Measurements from ENCODE around the gene HIPK3. TPM values are rescaled to one million over a fixed set of nuclear protein-coding genes. Genes with fewer than 3 reads are reported as not detected.

HIPK3 gene
- polyA plus RNA-seq, 1 donor from 2014 or later: 25.5 TPM

- no peak overlapping the region for H3K27ac ChIP-seq (ENCODE audit: low read length)
- no peaks in the 10 kb centered on the region for H3K27me3 ChIP-seq (ENCODE audit: insufficient read depth, low read depth, low read length)
- H3K36me3 ChIP-seq (ENCODE audit: insufficient read depth, low read length): no peaks in the 10 kb centered on the region
- no peaks in the 10 kb centered on the region for H3K9me3 ChIP-seq (ENCODE audit: low read length)
- H3K4me2 ChIP-seq (ENCODE audit: low read length): no peak overlapping the region
- no peak overlapping the region for H3K4me3 ChIP-seq (ENCODE audit: low read length)
- no peak for TF ChIP-seq TAF1 (IDR thresholded peaks at IDR 0.05; ENCODE audit: low read depth)
- no peak for TF ChIP-seq EZH2 (IDR thresholded peaks at IDR 0.05; ENCODE audit: borderline replicate concordance, insufficient read depth, low read length, poor library complexity, severe bottlenecking)
- no peak for TF ChIP-seq EP300 (conservative IDR thresholded peaks at IDR 0.05; ENCODE audit: poor library complexity, severe bottlenecking)
- TF ChIP-seq REST (IDR thresholded peaks at IDR 0.05; ENCODE audit: borderline replicate concordance): no peak
- no peak for TF ChIP-seq RAD21 (conservative IDR thresholded peaks at IDR 0.05)
- no peak for TF ChIP-seq SMC3 (conservative IDR thresholded peaks at IDR 0.05; ENCODE audit: poor library complexity)
- no peak for TF ChIP-seq CTCF (IDR thresholded peaks at IDR 0.05; ENCODE audit: poor library complexity, severe bottlenecking)
- no peak for TF ChIP-seq MXI1 (conservative IDR thresholded peaks at IDR 0.05; ENCODE audit: poor library complexity, severe bottlenecking)
- no peak for TF ChIP-seq POLR2AphosphoS5 (IDR thresholded peaks at IDR 0.05)
- H3K9me2 ChIP-seq (ENCODE audit: insufficient read depth, low read length): no peaks in the 10 kb centered on the region
- peaks cover 76% of the 10 kb centered on the region for H3K79me2 ChIP-seq (replicated peaks; ENCODE audit: insufficient read depth, low read length)
- no peak overlapping the region for H2AFZ ChIP-seq (ENCODE audit: low read depth, low read length)
- H3F3A ChIP-seq (ENCODE audit: insufficient read depth, low read length, poor library complexity, severe bottlenecking): no peaks in the 10 kb centered on the region
- H4K20me1 ChIP-seq (ENCODE audit: insufficient read depth): no peaks in the 10 kb centered on the region
- H3K9ac ChIP-seq (ENCODE audit: low read length): no peak overlapping the region
Observed at GRCh38 chr11:33266393-33267215, 9.4 kb downstream of the HIPK3 start.

- no peak overlapping the region for H2AFZ ChIP-seq (ENCODE audit: low read depth, low read length)
- H3K9me3 ChIP-seq (ENCODE audit: low read length): no peaks in the 10 kb centered on the region
- H3K27ac ChIP-seq (ENCODE audit: low read length): no peak overlapping the region
- H3F3A ChIP-seq (ENCODE audit: insufficient read depth, low read length, poor library complexity, severe bottlenecking): no peaks in the 10 kb centered on the region
- no peaks in the 10 kb centered on the region for H3K36me3 ChIP-seq (ENCODE audit: insufficient read depth, low read length)
- TF ChIP-seq EZH2 (IDR thresholded peaks at IDR 0.05; ENCODE audit: borderline replicate concordance, insufficient read depth, low read length, poor library complexity, severe bottlenecking) (no peak), RAD21 (conservative IDR thresholded peaks at IDR 0.05) (no peak), CTCF (IDR thresholded peaks at IDR 0.05; ENCODE audit: poor library complexity, severe bottlenecking) (no peak), POLR2AphosphoS5 (IDR thresholded peaks at IDR 0.05) (no peak), REST (IDR thresholded peaks at IDR 0.05; ENCODE audit: borderline replicate concordance) (no peak)
- H3K9me2 ChIP-seq (ENCODE audit: insufficient read depth, low read length): no peaks in the 10 kb centered on the region
- no peaks in the 10 kb centered on the region for H4K20me1 ChIP-seq (ENCODE audit: insufficient read depth)
- no peak overlapping the region for H3K4me2 ChIP-seq (ENCODE audit: low read length)
- no peak overlapping the region for H3K4me3 ChIP-seq (ENCODE audit: low read length)
- H3K79me2 ChIP-seq (replicated peaks; ENCODE audit: insufficient read depth, low read length): peaks cover 60% of the 10 kb centered on the region
- H3K9ac ChIP-seq (ENCODE audit: low read length): no peak overlapping the region
- no peaks in the 10 kb centered on the region for H3K27me3 ChIP-seq (ENCODE audit: insufficient read depth, low read depth, low read length)
Observed at GRCh38 chr11:33268945-33269540, 11.9 kb downstream of the HIPK3 start.

Measured in neural cell (in vitro differentiated cells).